ENCODE measurements around the gene TAS1R1. TPM values are rescaled to one million over a fixed set of nuclear protein-coding genes. Genes with fewer than 3 reads are reported as not detected.

The TAS1R1 gene
- total RNA-seq: not detected in 2 replicates

DNA sequence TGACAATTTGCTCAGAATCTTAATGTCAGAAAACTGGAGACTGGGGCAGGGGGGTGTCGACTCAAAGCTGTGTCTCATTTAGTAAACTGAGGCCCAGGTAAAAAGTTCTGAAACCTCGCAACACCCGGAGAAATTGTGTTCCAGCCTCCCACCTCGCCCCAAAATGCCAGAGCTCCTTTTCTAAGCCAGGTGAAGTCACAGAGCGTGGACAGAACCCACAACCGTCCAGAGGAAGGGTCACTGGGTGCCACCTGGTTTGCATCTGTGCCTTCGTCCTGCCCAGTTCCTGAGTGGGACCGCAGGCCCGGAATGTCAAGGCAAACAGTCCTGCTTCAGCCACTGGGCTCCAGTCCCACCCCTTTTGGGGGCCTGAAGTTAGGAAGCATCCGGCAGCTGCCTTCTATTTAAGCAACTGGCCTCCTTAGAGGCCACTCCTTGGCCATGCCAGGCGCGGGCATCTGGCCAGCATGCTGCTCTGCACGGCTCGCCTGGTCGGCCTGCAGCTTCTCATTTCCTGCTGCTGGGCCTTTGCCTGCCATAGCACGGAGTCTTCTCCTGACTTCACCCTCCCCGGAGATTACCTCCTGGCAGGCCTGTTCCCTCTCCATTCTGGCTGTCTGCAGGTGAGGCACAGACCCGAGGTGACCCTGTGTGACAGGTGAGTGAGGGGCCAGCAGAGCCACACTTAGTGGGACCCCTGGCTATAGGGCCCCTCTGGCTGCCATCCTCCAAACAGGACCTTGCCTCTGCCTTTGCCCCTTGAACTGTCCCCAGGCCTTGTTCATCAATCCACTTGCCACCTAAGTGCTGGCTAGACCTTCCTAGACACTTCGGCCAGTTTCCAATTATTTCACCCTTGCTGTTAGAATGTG lies at the start of gene TAS1R1:
TAS1R1 (plus strand) TSS at position 401 of the 872 bp plus-strand sequence; CDS start at position 468, 67 bp downstream.

DNA sequence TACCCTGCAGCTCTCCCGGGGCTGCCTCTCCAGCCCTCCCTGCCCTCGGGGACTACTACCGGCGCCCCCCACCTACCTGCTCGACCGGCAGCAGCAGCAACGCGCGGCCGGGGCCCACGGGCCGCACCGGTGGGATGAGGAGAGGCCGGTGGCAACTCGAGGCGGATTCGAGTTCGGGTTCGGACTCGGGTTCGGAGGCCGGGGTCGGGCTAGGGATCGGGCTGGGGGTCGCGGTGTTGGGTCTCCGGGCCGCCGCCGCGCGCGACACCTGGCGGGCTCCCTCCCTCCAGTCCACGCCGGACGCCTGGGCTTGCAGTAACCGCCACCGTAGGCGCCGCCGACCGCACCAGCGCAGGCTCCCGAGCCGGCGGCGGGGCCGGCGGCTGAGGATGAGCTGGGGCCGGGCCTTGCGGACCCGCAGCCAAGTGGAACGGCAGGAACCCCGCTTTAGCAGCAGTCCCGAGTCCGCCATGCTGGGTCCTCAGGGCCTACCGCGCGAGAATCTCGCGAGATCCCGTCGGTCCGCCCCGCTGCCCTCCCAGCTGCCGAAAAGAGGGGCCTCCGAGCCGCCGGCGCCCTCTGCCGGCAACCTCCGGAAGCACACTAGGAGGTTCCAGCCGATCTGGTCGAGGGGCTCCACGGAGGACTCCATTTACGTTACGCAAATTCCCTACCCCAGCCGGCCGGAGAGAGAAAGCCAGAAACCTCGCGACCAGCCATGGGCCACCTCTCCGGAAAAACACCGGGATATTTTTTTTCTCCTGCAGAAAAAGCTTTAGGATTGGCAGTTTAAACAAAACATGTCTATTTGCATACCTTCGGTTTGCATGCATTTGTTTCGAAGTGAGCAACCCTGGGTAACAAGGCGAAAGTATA lies 838 bp upstream of the TAS1R1 start, which contains the start of gene NOL9:
NOL9 (minus strand) TSS at position 483 of the 876 bp plus-strand sequence; CDS start at position 472, 11 bp downstream.

DNA sequence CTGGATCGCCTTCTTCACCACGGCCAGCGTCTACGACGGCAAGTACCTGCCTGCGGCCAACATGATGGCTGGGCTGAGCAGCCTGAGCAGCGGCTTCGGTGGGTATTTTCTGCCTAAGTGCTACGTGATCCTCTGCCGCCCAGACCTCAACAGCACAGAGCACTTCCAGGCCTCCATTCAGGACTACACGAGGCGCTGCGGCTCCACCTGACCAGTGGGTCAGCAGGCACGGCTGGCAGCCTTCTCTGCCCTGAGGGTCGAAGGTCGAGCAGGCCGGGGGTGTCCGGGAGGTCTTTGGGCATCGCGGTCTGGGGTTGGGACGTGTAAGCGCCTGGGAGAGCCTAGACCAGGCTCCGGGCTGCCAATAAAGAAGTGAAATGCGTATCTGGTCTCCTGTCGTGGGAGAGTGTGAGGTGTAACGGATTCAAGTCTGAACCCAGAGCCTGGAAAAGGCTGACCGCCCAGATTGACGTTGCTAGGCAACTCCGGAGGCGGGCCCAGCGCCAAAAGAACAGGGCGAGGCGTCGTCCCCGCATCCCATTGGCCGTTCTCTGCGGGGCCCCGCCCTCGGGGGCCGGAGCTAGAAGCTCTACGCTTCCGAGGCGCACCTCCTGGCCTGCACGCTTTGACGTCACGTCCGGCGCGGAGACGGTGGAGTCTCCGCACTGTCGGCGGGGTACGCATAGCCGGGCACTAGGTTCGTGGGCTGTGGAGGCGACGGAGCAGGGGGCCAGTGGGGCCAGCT lies 24.4 kb downstream of the TAS1R1 start, which contains the start of gene ZBTB48:
ZBTB48 (plus strand) TSS at position 621 of the 745 bp plus-strand sequence. CDS start 616 bp downstream, outside the sequence.

DNA sequence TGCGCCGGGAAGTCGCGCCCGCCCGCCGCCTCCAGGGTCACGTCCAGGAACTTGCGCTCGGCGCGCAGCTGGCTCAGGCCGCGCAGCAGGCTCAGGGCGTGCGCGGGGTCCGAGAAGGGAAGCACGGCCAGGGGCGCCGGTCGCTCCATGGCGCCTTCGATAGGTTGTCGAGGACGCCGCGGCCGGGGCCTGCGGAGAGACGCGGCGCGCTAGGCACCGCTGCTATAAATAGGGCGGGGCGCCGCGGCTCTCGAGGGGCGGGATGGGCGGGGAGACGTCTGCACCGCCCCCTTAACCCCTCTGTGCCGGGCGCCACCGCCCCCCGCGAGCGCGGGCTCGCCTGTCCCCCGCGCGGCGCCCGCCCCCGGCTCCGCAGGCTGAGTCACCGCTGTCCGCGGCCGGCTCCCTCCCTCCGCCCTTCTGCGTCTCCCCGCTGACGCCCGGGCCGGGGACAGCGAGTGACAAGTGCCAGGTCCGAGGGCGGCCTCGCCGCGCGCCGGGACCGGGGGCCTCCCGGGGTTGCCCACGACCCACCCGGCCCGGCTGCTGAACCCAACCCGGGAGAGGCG lies 47.6 kb downstream of the TAS1R1 start, which contains the start of gene KLHL21:
KLHL21 (minus strand) TSS at position 201 of the 569 bp plus-strand sequence; CDS start at position 149, 52 bp downstream.

DNA sequence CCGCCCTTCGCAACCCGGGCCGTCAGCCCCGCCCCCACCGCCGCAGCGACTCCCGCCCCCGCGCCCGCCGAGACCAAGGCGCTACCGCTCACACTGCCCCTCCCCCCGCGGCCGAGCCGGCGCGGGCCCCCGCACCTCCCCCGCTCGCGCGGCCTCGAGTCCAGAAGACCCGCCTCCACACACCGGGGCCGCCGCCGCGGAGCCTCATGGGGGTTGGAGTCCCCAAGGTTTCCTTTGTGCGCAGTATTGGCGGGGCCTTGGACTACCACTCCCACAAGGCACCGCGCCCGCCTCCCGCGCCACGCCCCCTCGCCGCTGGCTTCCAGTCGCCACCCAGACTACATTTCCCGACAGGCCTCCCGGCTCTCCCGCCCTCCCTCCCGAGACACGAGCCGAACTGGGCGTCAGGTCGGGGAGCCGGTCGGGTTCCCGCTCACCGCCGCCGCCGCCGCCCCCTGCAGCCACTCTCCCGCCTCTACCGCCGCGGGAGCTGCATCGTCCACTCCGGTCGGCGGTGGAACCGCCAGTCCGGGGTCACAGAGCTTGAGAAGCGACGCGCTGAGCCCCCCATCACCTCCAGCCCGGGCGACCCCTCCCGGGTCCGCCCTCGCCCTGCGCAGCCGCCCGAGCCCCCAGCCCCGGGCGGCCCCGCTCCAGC lies 58.4 kb downstream of the TAS1R1 start, which contains the start of gene PHF13:
PHF13 (plus strand) TSS at position 371 of the 658 bp plus-strand sequence. CDS start 336 bp downstream, outside the sequence.

DNA sequence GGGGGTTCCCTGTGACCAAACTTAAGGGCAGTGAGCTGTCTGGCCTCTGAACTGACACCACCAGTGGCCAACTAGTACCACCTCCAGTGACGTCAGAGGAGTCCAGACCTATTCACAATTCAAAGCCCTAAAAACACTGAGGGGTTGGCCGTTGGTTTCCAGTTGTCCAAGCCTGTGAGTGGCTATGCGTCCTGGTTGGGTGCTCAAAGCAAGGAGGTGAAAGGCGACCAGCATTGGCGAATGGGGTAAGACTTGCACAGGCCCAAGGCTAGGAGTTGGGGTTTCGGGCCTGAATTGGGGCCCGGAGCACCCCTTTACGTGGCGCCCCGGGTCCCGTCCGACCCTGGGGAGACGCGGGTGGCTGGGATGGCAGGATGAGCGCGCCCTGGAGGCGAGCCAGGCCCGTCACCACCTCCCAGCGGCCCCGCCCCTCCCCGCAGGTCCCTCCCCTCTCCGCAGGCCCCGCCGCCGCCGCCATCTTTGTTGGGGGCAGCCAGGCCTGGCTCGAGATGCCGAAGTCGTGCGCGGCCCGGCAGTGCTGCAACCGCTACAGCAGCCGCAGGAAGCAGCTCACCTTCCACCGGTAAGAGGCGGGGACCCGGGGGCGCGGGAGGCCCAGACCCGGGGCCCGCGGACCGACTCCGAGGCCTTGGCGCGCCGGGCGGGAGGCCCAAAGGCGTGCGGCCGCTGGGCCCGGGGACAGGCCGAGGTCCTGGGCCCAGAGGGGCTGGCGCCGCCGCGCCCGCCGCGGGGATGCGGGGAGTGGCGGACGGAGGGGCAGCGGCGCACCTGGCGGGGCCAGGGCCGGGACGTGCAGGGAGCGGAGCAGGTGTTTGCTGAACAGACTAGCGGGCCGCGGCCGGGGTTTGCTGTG lies 69.8 kb downstream of the TAS1R1 start, which contains the start of gene THAP3:
THAP3 (plus strand) TSS at position 159 of the 874 bp plus-strand sequence; CDS start at position 510, 351 bp downstream.

Other genes starting within 250 kb of the TAS1R1 start
- 26.1 and 50.6 TPM in 2 replicates for gene ACOT7, start 161.5 kb upstream of the TAS1R1 start, total RNA-seq
- 0.37 TPM in 1 of 2 replicates, not detected in the other for gene HES2, start 135.4 kb upstream of the TAS1R1 start, total RNA-seq
- 0.05 TPM in 1 of 2 replicates, not detected in the other for gene ESPN, start 130.5 kb upstream of the TAS1R1 start, total RNA-seq
- gene TNFRSF25, start 89.1 kb upstream of the TAS1R1 start, total RNA-seq: 4.2 and 13.4 TPM in 2 replicates
- 11.3 and 32.3 TPM in 2 replicates for gene PLEKHG5, start 63.6 kb upstream of the TAS1R1 start, total RNA-seq
- gene NOL9, start 794 bp upstream of the TAS1R1 start, total RNA-seq: 20.8 and 30.5 TPM in 2 replicates
- 12.1 and 16.0 TPM in 2 replicates for gene ZBTB48, start 24.7 kb downstream of the TAS1R1 start, total RNA-seq
- gene KLHL21, start 47.6 kb downstream of the TAS1R1 start, total RNA-seq: 29.1 and 61.5 TPM in 2 replicates
- gene PHF13, start 58.4 kb downstream of the TAS1R1 start, total RNA-seq: 13.7 and 19.3 TPM in 2 replicates
- gene THAP3, start 69.6 kb downstream of the TAS1R1 start, total RNA-seq: 13.7 and 19.6 TPM in 2 replicates
- gene DNAJC11, start 146.5 kb downstream of the TAS1R1 start, total RNA-seq: 37.7 and 75.8 TPM in 2 replicates
- 35.2 and 53.4 TPM in 2 replicates for gene CAMTA1, start 230.1 kb downstream of the TAS1R1 start, total RNA-seq